ENCODE results near the gene MRPS16. TPM values are rescaled to one million over a fixed set of nuclear protein-coding genes. Genes with fewer than 3 reads are reported as not detected.

MRPS16 gene
- total and polyA plus RNA-seq, 9 of the 15 experiments (the other 6 are each of a cell fraction or from before 2014, with no cell fraction given) = 65.0 to 239 (median 146) TPM

- TF ChIP-seq TSHZ1 (CRISPR knock-in tag; IDR thresholded peaks at IDR 0.05) = no peak
- TF ChIP-seq, protein P1, sequence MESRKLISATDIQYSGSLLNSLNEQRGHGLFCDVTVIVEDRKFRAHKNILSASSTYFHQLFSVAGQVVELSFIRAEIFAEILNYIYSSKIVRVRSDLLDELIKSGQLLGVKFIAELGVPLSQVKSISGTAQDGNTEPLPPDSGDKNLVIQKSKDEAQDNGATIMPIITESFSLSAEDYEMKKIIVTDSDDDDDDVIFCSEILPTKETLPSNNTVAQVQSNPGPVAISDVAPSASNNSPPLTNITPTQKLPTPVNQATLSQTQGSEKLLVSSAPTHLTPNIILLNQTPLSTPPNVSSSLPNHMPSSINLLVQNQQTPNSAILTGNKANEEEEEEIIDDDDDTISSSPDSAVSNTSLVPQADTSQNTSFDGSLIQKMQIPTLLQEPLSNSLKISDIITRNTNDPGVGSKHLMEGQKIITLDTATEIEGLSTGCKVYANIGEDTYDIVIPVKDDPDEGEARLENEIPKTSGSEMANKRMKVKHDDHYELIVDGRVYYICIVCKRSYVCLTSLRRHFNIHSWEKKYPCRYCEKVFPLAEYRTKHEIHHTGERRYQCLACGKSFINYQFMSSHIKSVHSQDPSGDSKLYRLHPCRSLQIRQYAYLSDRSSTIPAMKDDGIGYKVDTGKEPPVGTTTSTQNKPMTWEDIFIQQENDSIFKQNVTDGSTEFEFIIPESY (CRISPR knock-in tag; IDR thresholded peaks at IDR 0.05) = peak; percentile 69
- TF ChIP-seq, protein P2, sequence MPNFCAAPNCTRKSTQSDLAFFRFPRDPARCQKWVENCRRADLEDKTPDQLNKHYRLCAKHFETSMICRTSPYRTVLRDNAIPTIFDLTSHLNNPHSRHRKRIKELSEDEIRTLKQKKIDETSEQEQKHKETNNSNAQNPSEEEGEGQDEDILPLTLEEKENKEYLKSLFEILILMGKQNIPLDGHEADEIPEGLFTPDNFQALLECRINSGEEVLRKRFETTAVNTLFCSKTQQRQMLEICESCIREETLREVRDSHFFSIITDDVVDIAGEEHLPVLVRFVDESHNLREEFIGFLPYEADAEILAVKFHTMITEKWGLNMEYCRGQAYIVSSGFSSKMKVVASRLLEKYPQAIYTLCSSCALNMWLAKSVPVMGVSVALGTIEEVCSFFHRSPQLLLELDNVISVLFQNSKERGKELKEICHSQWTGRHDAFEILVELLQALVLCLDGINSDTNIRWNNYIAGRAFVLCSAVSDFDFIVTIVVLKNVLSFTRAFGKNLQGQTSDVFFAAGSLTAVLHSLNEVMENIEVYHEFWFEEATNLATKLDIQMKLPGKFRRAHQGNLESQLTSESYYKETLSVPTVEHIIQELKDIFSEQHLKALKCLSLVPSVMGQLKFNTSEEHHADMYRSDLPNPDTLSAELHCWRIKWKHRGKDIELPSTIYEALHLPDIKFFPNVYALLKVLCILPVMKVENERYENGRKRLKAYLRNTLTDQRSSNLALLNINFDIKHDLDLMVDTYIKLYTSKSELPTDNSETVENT (CRISPR knock-in tag; IDR thresholded peaks at IDR 0.05) = peak; percentile 94
- no peak for TF ChIP-seq BMI1 (IDR thresholded peaks at IDR 0.05; ENCODE audit: low read length)
- TF ChIP-seq, protein P3, sequence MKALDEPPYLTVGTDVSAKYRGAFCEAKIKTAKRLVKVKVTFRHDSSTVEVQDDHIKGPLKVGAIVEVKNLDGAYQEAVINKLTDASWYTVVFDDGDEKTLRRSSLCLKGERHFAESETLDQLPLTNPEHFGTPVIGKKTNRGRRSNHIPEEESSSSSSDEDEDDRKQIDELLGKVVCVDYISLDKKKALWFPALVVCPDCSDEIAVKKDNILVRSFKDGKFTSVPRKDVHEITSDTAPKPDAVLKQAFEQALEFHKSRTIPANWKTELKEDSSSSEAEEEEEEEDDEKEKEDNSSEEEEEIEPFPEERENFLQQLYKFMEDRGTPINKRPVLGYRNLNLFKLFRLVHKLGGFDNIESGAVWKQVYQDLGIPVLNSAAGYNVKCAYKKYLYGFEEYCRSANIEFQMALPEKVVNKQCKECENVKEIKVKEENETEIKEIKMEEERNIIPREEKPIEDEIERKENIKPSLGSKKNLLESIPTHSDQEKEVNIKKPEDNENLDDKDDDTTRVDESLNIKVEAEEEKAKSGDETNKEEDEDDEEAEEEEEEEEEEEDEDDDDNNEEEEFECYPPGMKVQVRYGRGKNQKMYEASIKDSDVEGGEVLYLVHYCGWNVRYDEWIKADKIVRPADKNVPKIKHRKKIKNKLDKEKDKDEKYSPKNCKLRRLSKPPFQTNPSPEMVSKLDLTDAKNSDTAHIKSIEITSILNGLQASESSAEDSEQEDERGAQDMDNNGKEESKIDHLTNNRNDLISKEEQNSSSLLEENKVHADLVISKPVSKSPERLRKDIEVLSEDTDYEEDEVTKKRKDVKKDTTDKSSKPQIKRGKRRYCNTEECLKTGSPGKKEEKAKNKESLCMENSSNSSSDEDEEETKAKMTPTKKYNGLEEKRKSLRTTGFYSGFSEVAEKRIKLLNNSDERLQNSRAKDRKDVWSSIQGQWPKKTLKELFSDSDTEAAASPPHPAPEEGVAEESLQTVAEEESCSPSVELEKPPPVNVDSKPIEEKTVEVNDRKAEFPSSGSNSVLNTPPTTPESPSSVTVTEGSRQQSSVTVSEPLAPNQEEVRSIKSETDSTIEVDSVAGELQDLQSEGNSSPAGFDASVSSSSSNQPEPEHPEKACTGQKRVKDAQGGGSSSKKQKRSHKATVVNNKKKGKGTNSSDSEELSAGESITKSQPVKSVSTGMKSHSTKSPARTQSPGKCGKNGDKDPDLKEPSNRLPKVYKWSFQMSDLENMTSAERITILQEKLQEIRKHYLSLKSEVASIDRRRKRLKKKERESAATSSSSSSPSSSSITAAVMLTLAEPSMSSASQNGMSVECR (CRISPR knock-in tag; IDR thresholded peaks at IDR 0.05) = peak; percentile 99
- TF ChIP-seq, protein P4, sequence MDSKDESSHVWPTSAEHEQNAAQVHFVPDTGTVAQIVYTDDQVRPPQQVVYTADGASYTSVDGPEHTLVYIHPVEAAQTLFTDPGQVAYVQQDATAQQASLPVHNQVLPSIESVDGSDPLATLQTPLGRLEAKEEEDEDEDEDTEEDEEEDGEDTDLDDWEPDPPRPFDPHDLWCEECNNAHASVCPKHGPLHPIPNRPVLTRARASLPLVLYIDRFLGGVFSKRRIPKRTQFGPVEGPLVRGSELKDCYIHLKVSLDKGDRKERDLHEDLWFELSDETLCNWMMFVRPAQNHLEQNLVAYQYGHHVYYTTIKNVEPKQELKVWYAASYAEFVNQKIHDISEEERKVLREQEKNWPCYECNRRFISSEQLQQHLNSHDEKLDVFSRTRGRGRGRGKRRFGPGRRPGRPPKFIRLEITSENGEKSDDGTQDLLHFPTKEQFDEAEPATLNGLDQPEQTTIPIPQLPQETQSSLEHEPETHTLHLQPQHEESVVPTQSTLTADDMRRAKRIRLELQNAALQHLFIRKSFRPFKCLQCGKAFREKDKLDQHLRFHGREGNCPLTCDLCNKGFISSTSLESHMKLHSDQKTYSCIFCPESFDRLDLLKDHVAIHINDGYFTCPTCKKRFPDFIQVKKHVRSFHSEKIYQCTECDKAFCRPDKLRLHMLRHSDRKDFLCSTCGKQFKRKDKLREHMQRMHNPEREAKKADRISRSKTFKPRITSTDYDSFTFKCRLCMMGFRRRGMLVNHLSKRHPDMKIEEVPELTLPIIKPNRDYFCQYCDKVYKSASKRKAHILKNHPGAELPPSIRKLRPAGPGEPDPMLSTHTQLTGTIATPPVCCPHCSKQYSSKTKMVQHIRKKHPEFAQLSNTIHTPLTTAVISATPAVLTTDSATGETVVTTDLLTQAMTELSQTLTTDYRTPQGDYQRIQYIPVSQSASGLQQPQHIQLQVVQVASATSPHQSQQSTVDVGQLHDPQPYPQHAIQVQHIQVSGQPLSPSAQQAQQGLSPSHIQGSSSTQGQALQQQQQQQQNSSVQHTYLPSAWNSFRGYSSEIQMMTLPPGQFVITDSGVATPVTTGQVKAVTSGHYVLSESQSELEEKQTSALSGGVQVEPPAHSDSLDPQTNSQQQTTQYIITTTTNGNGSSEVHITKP (IDR thresholded peaks at IDR 0.05; ENCODE audit: partially characterized antibody) = peak; percentile 83
- peak; percentile 87 for TF ChIP-seq KLF6 (CRISPR knock-in tag; IDR thresholded peaks at IDR 0.05; ENCODE audit: borderline replicate concordance)
- TF ChIP-seq TGIF2 (CRISPR knock-in tag; IDR thresholded peaks at IDR 0.05) = no peak
- peak; percentile 29 for TF ChIP-seq NELFE (IDR thresholded peaks at IDR 0.05; ENCODE audit: insufficient read depth, insufficient read length)
These were observed 5.6 kb downstream of the MRPS16 start, which contains the start of gene DNAJC9 (continued) for GRCh38 chr10:73246646-73247508.
